IMR-90 (cell line): ENCODE measurements around the gene VKORC1L1.

ENCODE experiments used
- BHLHE40 ChIP-seq: fragments of 150-350 bp; IDR thresholded peaks from 2 replicates; pipeline ENCODE4 v1.6.1; 2016; ENCODE audit warnings: mild to moderate bottlenecking, low read depth, low read length
- CEBPB ChIP-seq: IDR thresholded peaks from 2 replicates; pipeline ENCODE4 v1.6.1; 2012; ENCODE audit warnings: low read depth, low read length, improper control_type of control experiment
- CTCF ChIP-seq: conservative IDR thresholded peaks from 2 replicates; pipeline ENCODE4 v1.5.1; 2012; ENCODE audit warnings: mild to moderate bottlenecking, low read depth, low read length, improper control_type of control experiment
- ELK1 ChIP-seq: fragments of 150-350 bp; IDR thresholded peaks from 2 replicates; pipeline ENCODE4 v1.6.1; 2016; ENCODE audit warnings: low read depth, mild to moderate bottlenecking, low read length, moderate library complexity, borderline replicate concordance
- MAZ ChIP-seq: IDR thresholded peaks from 2 replicates; pipeline ENCODE4 v1.6.1; 2012; ENCODE audit warnings: low read depth, mild to moderate bottlenecking, low read length, improper control_type of control experiment, moderate library complexity, borderline replicate concordance
- MXI1 ChIP-seq: IDR thresholded peaks from 2 replicates; pipeline ENCODE4 v1.6.1; 2012; ENCODE audit warnings: low read depth, mild to moderate bottlenecking, low read length, moderate library complexity, borderline replicate concordance
- POLR2A ChIP-seq: IDR thresholded peaks from 2 replicates; pipeline ENCODE4 v1.6.1; 2012; ENCODE audit warnings: mild to moderate bottlenecking, low read depth, low read length
- RAD21 ChIP-seq: IDR thresholded peaks from 2 replicates; pipeline ENCODE4 v1.6.1; 2012; ENCODE audit warnings: low read length, improper control_type of control experiment
- RFX5 ChIP-seq: IDR thresholded peaks from 2 replicates; pipeline ENCODE4 v1.8.0; 2012; ENCODE audit warnings: low read depth, mild to moderate bottlenecking, low read length, moderate library complexity
- USF2 ChIP-seq: fragments of 150-350 bp; IDR thresholded peaks from 2 replicates; pipeline ENCODE4 v1.6.1; 2017; ENCODE audit warnings: mild to moderate bottlenecking, antibody characterized with exemption, low read length, low read depth

- TF ChIP-seq POLR2A = peak; percentile 46; the same call in 1 of the 2 replicates
- TF ChIP-seq USF2 = no peak
- peak; percentile 67 for TF ChIP-seq MXI1
- no peak for TF ChIP-seq CTCF
- peak; percentile 92 for TF ChIP-seq MAZ
- no peak for TF ChIP-seq RFX5
- no peak for TF ChIP-seq BHLHE40
- no peak for TF ChIP-seq RAD21
- no peak for TF ChIP-seq CEBPB
- TF ChIP-seq ELK1 = no peak
Observed at GRCh38 chr7:65872776-65873581, at the start of gene VKORC1L1.
